Cardiac muscle cell (in vitro differentiated cells and primary cell): ENCODE data around the gene MICAL2. TPM values are rescaled to one million over a fixed set of nuclear protein-coding genes. Genes with fewer than 3 reads are reported as not detected.

Source experiments
- DNase-seq, 2 donors: peaks; one replicate each; pipeline versions ENCODE4 v3.0.0 to v3.0.0-alpha.2; 2010 to 2017; ENCODE audit warnings: low read depth in 1 of 2, low spot score in 1 of 2
- H3K27ac ChIP-seq: fragments of 200-600 bp; sonication (generic); 2 replicates; pipeline ENCODE4 v1.5.1; 2016
- H3K27me3 ChIP-seq: fragments of 200-600 bp; sonication (generic); 2 replicates; pipeline ENCODE4 v1.6.0; 2016; ENCODE audit warnings: control low read depth
- H3K36me3 ChIP-seq: fragments of 200-600 bp; sonication (generic); 2 replicates; pipeline ENCODE4 v1.5.1; 2016; ENCODE audit warnings: control low read depth
- H3K4me1 ChIP-seq: fragments of 200-600 bp; sonication (generic); 2 replicates; pipeline ENCODE4 v1.8.1; 2017; ENCODE audit warnings: low read depth, mild to moderate bottlenecking, mixed run types
- H3K4me3 ChIP-seq: fragments of 200-600 bp; sonication (generic); 2 replicates; pipeline ENCODE4 v1.5.1; 2016; ENCODE audit warnings: mild to moderate bottlenecking
- H3K9me3 ChIP-seq: fragments of 200-600 bp; sonication (generic); 2 replicates; pipeline ENCODE4 v1.5.1; 2017; ENCODE audit warnings: low read depth, mild to moderate bottlenecking, control low read depth
- polyA plus RNA-seq: library from polyadenylated mRNA; unstranded; fragments of >200 nt; fragmentation: Nextera tagmentation; extraction: Ambion mirVana; gene quantifications from 2 replicates; pipeline ENCODE4 v1.2.1, GENCODE V29; 2016
- total RNA-seq: library from RNA; depleted of rRNA; stranded (reverse); fragments of >200 nt; gene quantifications from 2 replicates; pipeline ENCODE4 v1.2.3, GENCODE V29; 2016
- TF ChIP-seq, protein P1 (sequence below): IDR thresholded peaks from 2 replicates; pipeline ENCODE4 v1.5.1; 2012; ENCODE audit warnings: low read depth, mild to moderate bottlenecking, low read length

MICAL2 gene
- total and polyA plus RNA-seq, 2 experiments from 2014 or later: 153 to 178 TPM

DNA sequence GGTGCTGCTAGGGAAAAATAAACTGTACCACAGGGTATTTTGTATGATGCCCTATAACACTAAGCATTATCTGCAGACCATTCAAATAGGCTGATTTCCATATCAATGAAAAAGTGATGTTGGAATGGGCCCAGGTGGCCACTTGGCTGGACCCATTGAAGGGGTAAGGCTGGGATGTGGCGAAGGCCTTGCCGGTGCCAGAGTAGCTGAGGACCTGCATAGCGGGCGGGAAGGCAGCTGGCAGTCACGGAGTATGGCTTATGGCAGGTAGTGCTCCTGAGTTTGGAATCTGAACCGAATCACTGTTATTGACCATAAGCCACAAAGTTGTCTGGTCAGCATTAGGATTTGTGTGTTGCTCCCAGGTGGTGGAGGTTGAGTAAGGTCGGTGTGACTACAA is 131.0 kb downstream of the MICAL2 start:
- H3K4me1 ChIP-seq: peaks cover 19% of the 10 kb centered on the region
- TF ChIP-seq, protein P1, sequence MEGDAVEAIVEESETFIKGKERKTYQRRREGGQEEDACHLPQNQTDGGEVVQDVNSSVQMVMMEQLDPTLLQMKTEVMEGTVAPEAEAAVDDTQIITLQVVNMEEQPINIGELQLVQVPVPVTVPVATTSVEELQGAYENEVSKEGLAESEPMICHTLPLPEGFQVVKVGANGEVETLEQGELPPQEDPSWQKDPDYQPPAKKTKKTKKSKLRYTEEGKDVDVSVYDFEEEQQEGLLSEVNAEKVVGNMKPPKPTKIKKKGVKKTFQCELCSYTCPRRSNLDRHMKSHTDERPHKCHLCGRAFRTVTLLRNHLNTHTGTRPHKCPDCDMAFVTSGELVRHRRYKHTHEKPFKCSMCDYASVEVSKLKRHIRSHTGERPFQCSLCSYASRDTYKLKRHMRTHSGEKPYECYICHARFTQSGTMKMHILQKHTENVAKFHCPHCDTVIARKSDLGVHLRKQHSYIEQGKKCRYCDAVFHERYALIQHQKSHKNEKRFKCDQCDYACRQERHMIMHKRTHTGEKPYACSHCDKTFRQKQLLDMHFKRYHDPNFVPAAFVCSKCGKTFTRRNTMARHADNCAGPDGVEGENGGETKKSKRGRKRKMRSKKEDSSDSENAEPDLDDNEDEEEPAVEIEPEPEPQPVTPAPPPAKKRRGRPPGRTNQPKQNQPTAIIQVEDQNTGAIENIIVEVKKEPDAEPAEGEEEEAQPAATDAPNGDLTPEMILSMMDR: no peak
- no peak overlapping the region for H3K4me3 ChIP-seq

DNA sequence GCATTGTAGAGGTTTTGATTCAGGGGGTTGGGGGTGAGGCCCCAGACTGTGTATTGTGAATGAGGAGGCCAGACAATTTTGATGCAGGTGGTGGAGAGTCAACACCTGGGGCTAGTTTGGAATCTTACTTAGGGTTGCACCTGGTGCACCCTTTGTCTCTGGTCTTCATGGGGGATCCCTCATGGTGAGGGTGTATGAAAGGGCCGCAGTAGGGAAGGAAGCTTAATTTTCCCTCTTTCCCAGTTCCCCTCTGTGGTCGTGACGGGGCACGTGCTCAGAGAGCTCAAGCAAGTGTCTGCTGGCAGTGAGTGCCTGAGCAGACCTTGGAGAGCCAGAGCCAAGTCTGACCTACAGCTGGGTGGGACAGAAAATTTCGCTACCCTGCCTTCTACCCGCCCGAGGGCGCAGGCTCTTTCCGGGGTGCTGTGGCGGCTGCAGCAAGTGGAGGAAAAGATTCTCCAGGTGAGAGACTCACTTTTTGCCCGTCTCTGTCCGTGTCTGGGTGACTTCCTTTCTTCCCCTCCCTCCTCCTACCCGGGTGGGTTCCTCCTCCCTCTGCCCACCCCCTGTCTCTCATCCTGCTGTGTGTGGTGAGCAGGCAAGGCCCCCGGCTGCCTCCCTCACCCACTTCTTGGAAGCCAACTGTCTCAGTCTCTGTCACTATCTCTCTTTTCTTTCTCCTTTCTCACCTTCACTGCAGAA is 131.7 kb downstream of the MICAL2 start:
- TF ChIP-seq, protein P1: no peak
- no peak overlapping the region for H3K4me3 ChIP-seq
- H3K4me1 ChIP-seq: peaks cover 18% of the 10 kb centered on the region
- no peak for DNase-seq
- no peaks in the 10 kb centered on the region for H3K9me3 ChIP-seq
- H3K27me3 ChIP-seq: no peaks in the 10 kb centered on the region
- H3K27ac ChIP-seq: no peak overlapping the region
- peaks cover 73% of the 10 kb centered on the region for H3K36me3 ChIP-seq

More for the DNA sequence above, 131.0 kb downstream of the MICAL2 start:
- Histone ChIP-seq H3K36me3 (peaks cover 73% of the 10 kb centered on the region), H3K9me3 (no peaks in the 10 kb centered on the region), H3K27me3 (no peaks in the 10 kb centered on the region), H3K27ac (no peak overlapping the region)
- no peak for DNase-seq

DNA sequence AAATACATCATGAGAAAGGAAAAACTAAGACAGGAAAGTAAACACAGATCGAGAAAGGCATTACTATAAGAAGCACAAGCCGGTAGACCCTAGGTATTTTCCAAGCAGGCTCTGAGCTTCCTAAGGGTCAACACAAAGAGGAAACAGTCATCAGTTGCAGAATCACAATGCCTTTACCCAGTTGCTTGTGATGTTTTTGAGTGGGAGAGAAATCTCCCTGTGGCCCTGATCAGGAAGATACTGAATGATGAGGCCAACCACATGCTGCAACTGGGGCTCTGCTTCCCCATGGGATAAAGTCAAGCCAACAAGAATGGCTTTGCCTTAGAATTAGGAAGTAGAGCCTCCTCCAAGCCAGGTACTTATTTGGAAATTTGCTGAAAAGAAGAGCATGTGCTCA is 132.6 kb downstream of the MICAL2 start:
- Histone ChIP-seq H3K27me3 (no peaks in the 10 kb centered on the region), H3K27ac (no peak overlapping the region), H3K4me3 (no peak overlapping the region), H3K36me3 (peaks cover 69% of the 10 kb centered on the region), H3K4me1 (peaks cover 11% of the 10 kb centered on the region), H3K9me3 (no peaks in the 10 kb centered on the region)
- TF ChIP-seq, protein P1: no peak
- DNase-seq: no peak

DNA sequence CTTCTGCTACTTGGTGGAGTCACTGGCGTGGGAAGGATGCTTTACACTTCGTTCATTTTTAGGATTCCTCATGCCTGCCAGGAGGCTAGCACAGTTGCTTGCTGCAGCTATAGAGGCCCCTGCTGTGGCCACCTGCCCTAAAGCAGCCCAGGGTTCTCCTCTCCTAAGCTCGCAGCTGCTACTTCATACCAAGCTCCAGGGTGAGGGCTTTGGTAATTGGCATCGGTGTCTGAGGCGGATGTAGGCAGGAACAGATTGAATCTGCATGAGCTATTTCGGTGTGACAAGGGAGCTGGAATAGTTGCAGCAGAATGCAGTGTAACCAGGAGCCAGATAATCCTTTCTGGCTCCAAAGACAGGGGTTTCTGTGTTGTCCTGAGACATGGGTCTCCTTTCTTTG is 133.1 kb downstream of the MICAL2 start:
- Histone ChIP-seq H3K9me3 (no peaks in the 10 kb centered on the region), H3K27me3 (no peaks in the 10 kb centered on the region), H3K4me1 (peaks cover 11% of the 10 kb centered on the region), H3K27ac (no peak overlapping the region), H3K4me3 (no peak overlapping the region), H3K36me3 (peaks cover 64% of the 10 kb centered on the region)
- TF ChIP-seq, protein P1: no peak
- DNase-seq: no peak

DNA sequence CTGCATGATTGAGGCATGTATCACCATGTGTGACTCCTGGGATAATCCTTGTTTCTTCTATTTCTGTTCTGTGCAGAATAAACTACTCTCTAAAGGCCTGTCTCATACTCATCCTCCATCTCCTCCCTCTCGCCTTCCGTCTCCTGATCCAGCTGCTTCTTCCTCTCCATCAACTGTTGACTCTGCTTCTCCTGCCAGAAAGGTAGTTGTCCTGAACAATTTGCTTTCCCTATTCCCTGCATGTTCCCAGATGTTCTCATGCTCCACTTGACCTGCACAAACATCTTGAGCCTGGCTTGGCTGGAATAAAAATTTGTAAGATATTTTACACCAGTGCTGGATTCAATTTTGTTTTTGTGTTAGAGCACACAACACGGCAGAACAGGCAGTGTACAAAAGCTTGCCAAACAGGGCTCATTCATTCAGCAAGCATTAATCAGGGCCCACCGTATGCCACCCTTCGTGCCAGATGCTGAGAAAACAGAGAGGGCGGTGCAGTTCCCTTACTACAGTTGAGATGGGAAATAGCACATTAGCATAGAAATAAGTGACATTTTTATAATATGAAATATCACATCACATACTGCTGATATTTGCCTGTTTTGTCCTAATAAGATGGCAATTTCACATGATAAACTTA is 133.6 kb downstream of the MICAL2 start:
- Histone ChIP-seq H3K9me3 (no peaks in the 10 kb centered on the region), H3K27me3 (no peaks in the 10 kb centered on the region), H3K27ac (no peak overlapping the region), H3K4me1 (peaks cover 11% of the 10 kb centered on the region), H3K36me3 (peaks cover 60% of the 10 kb centered on the region), H3K4me3 (no peak overlapping the region)
- DNase-seq: no peak
- TF ChIP-seq, protein P1: no peak
